OCI-LY7 (cell line): Measurements from ENCODE around the gene TULP4.

Source experiments
- EZH2phosphoT487 ChIP-seq: fragments of 200-600 bp; sonication (generic); IDR thresholded peaks from 2 replicates; pipeline ENCODE4 v1.6.1; 2018; ENCODE audit warnings: low read depth, borderline replicate concordance, mild to moderate bottlenecking, mixed run types, antibody characterized with exemption, low read length, moderate library complexity, mixed read lengths
- TF ChIP-seq, protein P1 (sequence below): fragments of 200-600 bp; sonication (generic); conservative IDR thresholded peaks from 2 replicates; pipeline ENCODE4 v1.5.1; 2014; ENCODE audit warnings: mild to moderate bottlenecking, antibody characterized with exemption, low read length, moderate library complexity, mixed read lengths

DNA sequence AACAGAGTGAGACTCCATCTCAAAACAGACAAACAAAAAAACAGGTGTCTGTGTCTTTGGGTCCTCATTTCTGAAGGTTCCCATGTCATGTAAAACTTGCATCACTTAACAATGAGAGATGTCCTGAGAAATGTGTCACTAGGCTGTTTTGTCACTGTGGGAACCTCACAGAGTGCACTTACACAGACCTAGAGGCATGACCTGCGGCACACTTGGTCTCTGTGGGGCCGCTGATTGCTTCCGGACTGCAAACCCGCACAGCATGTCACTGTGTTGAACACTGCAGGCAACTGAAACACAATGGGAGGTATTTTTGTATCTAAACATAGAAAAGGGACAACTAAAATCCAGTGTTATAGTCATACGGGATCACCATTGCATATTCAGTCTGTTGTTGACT lies 205.3 kb downstream of the TULP4 start:
- TF ChIP-seq, protein P1, sequence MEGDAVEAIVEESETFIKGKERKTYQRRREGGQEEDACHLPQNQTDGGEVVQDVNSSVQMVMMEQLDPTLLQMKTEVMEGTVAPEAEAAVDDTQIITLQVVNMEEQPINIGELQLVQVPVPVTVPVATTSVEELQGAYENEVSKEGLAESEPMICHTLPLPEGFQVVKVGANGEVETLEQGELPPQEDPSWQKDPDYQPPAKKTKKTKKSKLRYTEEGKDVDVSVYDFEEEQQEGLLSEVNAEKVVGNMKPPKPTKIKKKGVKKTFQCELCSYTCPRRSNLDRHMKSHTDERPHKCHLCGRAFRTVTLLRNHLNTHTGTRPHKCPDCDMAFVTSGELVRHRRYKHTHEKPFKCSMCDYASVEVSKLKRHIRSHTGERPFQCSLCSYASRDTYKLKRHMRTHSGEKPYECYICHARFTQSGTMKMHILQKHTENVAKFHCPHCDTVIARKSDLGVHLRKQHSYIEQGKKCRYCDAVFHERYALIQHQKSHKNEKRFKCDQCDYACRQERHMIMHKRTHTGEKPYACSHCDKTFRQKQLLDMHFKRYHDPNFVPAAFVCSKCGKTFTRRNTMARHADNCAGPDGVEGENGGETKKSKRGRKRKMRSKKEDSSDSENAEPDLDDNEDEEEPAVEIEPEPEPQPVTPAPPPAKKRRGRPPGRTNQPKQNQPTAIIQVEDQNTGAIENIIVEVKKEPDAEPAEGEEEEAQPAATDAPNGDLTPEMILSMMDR = no peak
- TF ChIP-seq EZH2phosphoT487 = no peak
